Measurements from ENCODE around the gene TFG. TPM values are rescaled to one million over a fixed set of nuclear protein-coding genes. Genes with fewer than 3 reads are reported as not detected.

The TFG gene
- total RNA-seq, 1 donor from 2014 or later = 71.9 TPM

- intact Hi-C loops (cut with micrococcal nuclease) = no loop called here
Observed at GRCh38 chr3:100703865-100704264, 5.4 kb upstream of the TFG start.

- intact Hi-C loops (cut with micrococcal nuclease) = loop anchor here (5.0 kb wide), 1 partner anchor 686 kb away; no protein-coding TSS in a partner anchor
Observed at GRCh38 chr3:100706365-100706764, 2.9 kb upstream of the TFG start.

- intact Hi-C loops (cut with micrococcal nuclease) = loop anchor here (2.0 to 5.0 kb wide), 2 partner anchors 216 to 684 kb away; partner anchors contain the start of gene TMEM45A
Observed at GRCh38 chr3:100708644-100708988, 678 bp upstream of the TFG start.

GRCh38 chr3:100709842-100710260 is 557 bp downstream of the TFG start:
- intact Hi-C loops (cut with micrococcal nuclease) = loop anchor here (1.0 to 5.0 kb wide), 22 partner anchors 45 to 1809 kb away; partner anchors contain the start of genes CEP97, CMSS1, DCBLD2 and LNP1

- intact Hi-C loops (cut with micrococcal nuclease) = loop anchor here (1.0 to 5.0 kb wide), 10 partner anchors 59 to 878 kb away; partner anchors contain the start of gene NIT2
Observed at GRCh38 chr3:100710261-100710968, 1.1 kb downstream of the TFG start.

- intact Hi-C loops (cut with micrococcal nuclease) = no loop called here
Observed at GRCh38 chr3:100715176-100715575, 5.9 kb downstream of the TFG start.

- intact Hi-C loops (cut with micrococcal nuclease) = no loop called here
Observed at GRCh38 chr3:100717063-100717462, 7.8 kb downstream of the TFG start.

- intact Hi-C loops (cut with micrococcal nuclease) = no loop called here
Observed at GRCh38 chr3:100717637-100718487, 8.6 kb downstream of the TFG start.

GRCh38 chr3:100719136-100719535 is 9.8 kb downstream of the TFG start:
- intact Hi-C loops (cut with micrococcal nuclease) = no loop called here

GRCh38 chr3:100720426-100720825 is 11.1 kb downstream of the TFG start:
- intact Hi-C loops (cut with micrococcal nuclease) = no loop called here

GRCh38 chr3:100725935-100726513 is 16.7 kb downstream of the TFG start:
- intact Hi-C loops (cut with micrococcal nuclease) = no loop called here

GRCh38 chr3:100726706-100727105 is 17.4 kb downstream of the TFG start:
- intact Hi-C loops (cut with micrococcal nuclease) = no loop called here

GRCh38 chr3:100730524-100730923 is 21.2 kb downstream of the TFG start:
- intact Hi-C loops (cut with micrococcal nuclease) = loop anchor here (10.0 kb wide), 1 partner anchor 934 kb away; no protein-coding TSS in a partner anchor

GRCh38 chr3:100732435-100732834 is 23.1 kb downstream of the TFG start:
- intact Hi-C loops (cut with micrococcal nuclease) = loop anchor here (10.0 kb wide), 1 partner anchor 932 kb away; no protein-coding TSS in a partner anchor

GRCh38 chr3:100737334-100737733 is 28.0 kb downstream of the TFG start:
- intact Hi-C loops (cut with micrococcal nuclease) = loop anchor here (1.0 to 10.0 kb wide), 5 partner anchors 59 to 927 kb away; no protein-coding TSS in a partner anchor

GRCh38 chr3:100740207-100740606 is 30.9 kb downstream of the TFG start:
- intact Hi-C loops (cut with micrococcal nuclease) = no loop called here

GRCh38 chr3:100743535-100743934 is 34.2 kb downstream of the TFG start:
- intact Hi-C loops (cut with micrococcal nuclease) = no loop called here

GRCh38 chr3:100744671-100745070 is 35.4 kb downstream of the TFG start:
- intact Hi-C loops (cut with micrococcal nuclease) = no loop called here

- intact Hi-C loops (cut with micrococcal nuclease) = no loop called here
Observed at GRCh38 chr3:100745617-100746016, 36.3 kb downstream of the TFG start.

GRCh38 chr3:100746092-100746491 is 36.8 kb downstream of the TFG start:
- intact Hi-C loops (cut with micrococcal nuclease) = no loop called here

GRCh38 chr3:100748220-100748619 is 38.9 kb downstream of the TFG start:
- intact Hi-C loops (cut with micrococcal nuclease) = no loop called here

- intact Hi-C loops (cut with micrococcal nuclease) = no loop called here
Observed at GRCh38 chr3:100748967-100749366, 39.7 kb downstream of the TFG start.

Data from T-helper 1 cell treated with Interleukin-12 subunit alpha and Interleukin-12 subunit beta and Interleukin-4 antibody, amounts not matched to agents 30 ng/mL and 1 ng/mL, for 36 hours (primary cell).